NAMALWA (cell line): ENCODE measurements around the gene COASY.
"Not testable (repeated sequence)": the region's sequence is repeated elsewhere in the genome, so short reads cannot be mapped to it uniquely, and the experiment has no call there.

Experiments used
- DNase-seq: peaks from one replicate; pipeline ENCODE4 v3.0.0-alpha.2; 2015; ENCODE audit warnings: low spot score

The COASY gene

DNA sequence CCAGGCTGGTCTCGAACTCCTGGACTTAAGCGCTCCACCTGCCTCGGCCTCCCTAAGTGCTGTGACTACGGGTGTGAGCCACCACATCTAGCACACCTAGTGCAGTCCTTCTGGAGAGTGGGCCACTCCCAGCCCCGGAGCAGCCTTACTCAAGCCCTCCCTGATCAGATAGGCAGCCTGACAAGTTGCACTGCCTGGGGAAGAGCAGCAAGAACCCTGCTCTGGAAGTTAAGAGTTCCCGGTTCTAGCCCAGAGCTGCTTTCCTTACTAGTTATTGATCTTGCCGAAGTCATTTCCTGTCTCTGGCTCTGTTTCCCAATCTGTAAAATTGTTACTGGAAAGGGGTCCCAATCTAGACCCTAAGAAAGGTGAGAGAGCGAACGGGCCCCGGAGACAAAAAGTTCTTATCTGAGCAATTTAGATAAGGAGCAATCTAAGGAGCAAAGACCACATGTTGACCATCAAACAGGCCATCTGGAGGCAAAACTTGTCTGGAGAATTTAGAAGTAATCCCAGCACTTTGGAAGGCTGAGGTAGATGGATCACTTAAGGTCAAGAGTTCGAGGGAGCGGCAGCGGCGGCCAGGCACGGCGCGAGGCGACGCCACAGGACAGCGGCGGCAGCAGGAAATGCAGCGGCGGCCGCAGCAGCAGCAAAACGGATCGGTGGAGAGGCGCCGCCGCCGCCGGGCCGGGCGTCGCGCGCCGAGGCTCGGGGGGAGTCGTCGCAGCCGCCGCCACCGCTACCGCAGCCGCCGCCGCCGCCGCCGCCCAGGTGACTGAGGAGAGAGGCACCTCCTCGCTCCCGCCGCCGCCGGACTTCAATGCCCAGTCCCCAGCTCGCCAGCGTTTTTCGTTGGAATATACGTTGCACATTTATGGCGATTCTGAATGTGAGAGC is 30.2 kb upstream of the COASY start:
- DNase-seq: peak; percentile 69

DNA sequence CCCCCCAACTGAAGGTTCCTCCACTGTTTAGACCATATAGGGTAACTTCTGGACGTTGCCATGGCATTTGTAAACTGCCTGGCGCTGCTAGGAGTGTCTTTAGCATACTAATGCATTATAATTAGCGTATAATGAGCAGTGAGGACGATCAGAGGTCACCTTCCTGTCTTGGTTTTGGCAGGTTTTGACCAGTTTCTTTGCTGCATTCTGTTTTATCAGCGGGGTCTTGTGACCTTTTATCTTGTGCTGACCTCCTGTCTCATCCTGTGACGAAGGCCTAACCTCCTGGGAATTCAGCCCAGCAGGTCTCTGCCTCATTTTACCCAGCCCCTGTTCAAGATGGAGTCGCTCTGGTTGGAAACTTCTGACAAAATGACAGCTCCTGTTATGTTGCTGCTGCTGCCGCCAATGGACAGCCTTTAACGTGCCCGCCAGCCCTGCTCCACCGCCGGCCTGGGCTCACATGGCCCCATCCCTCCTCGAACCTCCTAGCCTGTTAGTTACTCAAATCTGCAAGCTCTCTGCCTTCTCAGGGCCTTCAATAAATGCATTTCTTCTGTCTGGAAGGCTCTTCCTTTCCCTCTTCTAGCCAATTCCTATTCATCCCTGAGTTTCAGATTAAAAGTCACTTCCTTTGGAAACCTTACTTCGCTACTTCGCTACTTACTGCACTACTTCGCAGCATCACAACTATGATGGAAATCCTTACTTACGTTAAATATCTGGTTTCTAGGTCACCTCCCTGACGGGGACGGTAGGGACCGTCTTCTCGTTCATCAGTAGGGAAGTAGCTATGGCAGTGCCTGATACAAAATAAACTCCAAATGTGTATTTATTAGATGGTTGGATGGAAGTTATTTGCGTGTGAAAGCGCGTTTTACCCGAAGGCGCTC is 26.5 kb upstream of the COASY start:
- peak; percentile 26 for DNase-seq

GRCh38 chr17:42536048-42536371 is 25.9 kb upstream of the COASY start, which contains the start of gene NAGLU:
TSS of gene NAGLU (plus strand) at chr17:42536241. CDS start at chr17:42536273, 32 bp downstream.
- peak; percentile 95 for DNase-seq

DNA sequence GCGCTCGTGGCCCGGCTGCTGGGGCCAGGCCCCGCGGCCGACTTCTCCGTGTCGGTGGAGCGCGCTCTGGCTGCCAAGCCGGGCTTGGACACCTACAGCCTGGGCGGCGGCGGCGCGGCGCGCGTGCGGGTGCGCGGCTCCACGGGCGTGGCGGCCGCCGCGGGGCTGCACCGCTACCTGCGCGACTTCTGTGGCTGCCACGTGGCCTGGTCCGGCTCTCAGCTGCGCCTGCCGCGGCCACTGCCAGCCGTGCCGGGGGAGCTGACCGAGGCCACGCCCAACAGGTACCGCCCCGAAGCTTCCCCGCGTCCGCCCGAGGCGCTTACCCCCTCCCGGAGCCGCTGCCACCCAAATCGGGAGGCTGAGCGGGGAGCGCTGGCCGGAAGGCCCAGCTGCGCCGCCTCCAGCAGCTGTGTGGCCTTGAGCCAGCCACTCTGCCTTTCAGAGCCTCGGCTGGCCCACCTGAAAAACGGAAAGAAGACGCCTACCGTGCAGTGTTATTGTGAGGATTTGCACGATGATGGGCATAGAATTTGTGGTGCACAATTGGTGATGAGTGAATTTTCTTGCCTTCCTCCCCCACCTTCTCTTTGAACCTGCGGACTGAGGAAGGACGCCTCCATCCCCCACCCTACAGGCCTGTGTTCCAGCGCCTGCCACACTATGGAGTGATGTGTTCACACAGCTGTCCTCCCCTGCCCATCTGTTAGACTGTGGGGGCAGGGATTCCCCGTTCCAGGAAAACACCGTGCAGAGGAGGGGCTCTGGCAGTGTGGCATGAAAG is 25.4 kb upstream of the COASY start:
- peak; percentile 77 for DNase-seq

GRCh38 chr17:42537156-42537805 is 24.7 kb upstream of the COASY start:
- DNase-seq: no peak

- DNase-seq: no peak
Observed at GRCh38 chr17:42537826-42538451, 24.0 kb upstream of the COASY start.

DNA sequence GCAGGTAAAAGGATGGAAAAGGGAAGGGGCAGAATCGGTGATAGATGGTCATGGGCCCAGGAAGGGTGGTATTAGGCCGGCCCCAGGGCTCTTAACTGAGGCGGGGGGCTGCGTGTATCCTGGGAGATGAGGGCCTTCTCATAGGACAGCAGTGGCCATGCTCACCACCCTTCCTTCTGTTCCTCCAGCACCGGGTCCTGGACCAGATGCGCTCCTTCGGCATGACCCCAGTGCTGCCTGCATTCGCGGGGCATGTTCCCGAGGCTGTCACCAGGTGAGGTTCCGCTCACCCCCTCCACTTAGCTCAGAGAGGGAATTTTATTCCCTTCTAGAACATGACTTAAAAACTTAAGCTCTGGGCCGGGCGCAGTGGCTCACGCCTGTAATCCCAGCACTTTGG is 23.5 kb upstream of the COASY start:
- DNase-seq: no peak

- not testable (repeated sequence) for DNase-seq
Observed at GRCh38 chr17:42540558-42540957, 21.4 kb upstream of the COASY start.

- no peak for DNase-seq
Observed at GRCh38 chr17:42541041-42541833, 20.7 kb upstream of the COASY start.

- DNase-seq: no peak
Observed at GRCh38 chr17:42543190-42544079, 18.5 kb upstream of the COASY start.

DNA sequence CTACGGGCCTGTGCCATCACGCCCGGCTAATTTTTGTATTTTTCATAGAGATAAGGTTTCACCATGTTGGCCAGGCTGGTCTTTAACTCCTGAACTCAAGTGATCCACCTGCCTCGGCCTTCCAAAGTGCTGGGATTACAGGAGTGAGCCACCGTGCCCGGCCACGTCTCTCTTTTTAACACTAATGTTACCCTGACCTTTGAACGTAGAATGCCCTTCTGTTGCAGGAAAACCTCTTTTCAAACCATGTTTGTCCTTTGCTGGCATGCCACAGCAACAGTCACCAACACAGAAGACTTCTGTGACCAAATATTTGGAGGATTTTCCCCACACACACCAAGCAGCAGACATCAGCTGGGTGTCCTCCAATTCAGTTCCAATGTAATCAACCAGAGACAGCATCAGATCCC is 17.1 kb upstream of the COASY start:
- DNase-seq: no peak

DNA sequence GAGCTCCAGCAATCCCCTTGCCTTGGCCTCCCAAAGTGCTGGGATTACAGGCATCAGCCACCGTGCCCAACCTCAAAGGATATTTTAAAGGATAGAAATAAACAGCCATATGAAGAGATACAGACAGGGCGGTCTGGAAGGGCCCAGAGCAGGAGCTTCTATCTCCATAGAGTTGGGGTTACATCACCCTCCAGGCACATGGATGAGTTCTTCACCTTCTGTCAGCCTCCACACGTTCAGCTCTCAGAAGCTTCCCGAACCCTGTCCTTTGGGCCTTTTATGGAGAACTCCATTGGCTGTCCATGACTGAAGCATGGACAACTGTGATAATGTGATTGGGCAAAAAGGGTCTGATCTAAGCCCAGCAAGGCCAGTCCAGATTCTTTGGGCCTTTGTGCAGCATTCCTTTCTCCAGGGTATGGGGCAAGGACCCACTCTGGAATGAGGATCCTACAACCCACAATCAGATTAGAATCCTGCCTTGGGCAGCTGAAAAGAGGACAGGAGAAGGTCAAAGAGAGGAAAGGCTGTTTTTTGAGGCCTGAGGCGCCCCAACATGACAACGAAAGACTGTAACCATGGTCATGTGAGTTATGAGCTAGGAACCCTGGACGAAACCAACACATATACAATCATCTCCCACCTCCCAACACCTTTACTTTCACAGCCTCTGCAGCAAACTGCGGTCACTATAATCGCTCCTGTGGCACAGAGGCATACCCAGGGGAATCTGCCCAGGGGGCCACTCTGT is 16.0 kb upstream of the COASY start:
- not testable (repeated sequence) for DNase-seq

DNA sequence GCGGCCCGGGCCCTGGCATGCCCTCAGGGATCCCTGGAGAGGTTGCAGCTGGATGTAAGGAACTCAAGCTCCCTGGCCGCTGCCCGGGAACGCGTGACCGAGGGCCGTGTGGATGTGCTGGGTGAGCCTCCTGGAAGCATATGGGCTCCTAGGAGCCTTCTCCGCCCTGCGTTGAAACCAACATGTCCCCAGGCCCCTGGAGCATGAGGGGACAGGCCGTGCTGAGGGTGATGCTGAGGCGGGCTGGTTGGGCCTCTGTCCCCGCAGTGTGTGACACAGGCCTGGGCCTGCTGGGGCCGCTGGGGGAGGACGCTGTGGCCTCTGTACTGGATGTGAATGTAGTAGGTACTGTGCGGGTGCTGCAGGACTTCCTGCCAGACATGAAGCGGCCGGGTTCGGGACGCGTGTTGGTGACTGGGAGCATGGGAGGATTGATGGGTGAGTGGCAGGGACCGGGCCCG is 14.9 kb upstream of the COASY start:
- DNase-seq: no peak

DNA sequence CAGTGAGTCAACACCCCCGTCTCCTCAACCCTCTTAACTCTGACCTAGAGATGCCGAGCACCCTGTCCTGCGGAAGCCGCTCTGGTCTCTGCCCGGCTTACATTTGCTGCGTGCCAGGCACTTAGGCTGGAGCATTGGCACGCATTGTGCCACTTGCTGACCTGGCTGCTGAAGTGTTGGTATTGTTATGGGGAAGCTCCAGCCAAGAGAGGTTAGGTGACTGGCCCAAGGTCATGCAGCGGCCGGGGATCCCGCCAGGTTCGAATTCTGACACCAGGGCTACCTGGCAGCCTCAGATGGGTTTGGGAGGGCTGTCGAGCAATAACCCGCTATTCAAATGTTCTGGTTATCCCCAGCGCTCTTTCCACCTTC is 14.3 kb upstream of the COASY start:
- no peak for DNase-seq

DNA sequence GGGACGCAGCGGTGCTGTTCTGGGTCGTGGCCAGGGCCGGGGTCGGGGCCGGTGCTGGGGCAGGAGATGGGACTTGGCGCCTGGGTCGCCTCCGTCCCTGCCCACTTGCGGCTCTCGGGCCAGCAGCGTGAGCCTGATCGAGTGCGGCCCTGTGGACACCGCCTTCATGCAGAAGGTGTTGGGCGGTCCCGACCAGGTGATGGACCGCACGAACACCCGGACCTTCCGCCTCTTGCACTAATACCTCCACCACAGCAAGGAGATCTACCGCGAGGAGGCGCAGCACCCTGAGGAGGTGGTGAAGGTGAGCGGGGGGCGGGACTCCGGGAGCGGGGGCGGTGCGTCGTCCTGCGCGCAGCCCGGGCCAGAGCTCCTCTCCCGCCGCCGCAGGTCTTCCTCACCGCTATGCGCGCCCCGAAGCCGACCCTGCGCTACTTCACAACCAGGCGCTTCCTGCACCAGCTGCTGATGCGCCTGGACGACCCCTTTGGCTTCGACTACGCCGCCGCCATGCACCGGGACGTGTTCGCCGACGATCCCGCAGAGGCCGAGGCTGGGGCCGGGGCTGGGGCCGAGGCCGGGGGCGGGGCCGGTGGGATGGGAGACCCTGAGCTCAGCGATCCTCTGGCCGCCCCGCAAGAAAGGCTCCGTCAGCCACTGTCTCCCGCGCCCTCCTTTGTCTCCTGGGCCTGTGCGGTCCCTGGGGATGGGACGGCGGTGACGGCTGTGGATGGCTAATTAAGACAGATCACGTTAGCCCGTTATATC is 13.7 kb upstream of the COASY start:
- peak; percentile 52 for DNase-seq

GRCh38 chr17:42548993-42549755 is 12.8 kb upstream of the COASY start:
- no peak for DNase-seq

DNA sequence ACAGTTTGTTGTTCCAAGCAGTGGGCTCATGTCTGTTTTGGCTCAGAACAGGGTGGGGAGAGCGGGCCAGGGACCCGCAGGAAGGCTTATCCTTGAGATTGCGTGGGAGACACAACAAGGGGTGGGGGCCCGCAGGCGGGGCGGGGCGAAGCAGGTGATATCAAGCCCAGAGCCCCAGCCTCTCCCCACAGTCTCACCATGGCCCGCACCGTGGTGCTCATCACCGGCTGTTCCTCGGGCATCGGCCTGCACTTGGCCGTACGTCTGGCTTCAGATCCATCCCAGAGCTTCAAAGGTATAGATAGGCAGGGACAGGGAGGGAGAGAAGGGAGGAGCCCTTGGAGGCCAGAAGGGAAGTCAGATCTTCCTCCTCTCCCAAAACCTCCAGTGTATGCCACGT is 9.2 kb upstream of the COASY start, which contains the start of gene HSD17B1:
Gene HSD17B1, plus strand, starts transcription at position 188 of the 400 bp plus-strand sequence. Its CDS starts 11 bp downstream, at position 199.
- not testable (repeated sequence) for DNase-seq
